ENCODE results near the gene FANCB. TPM values are rescaled to one million over a fixed set of nuclear protein-coding genes. Genes with fewer than 3 reads are reported as not detected.

Gene FANCB
- total RNA-seq: 8.4 and 17.3 TPM in 2 replicates

GRCh38 chrX:14872851-14873675, at the start of gene FANCB, which contains the start of gene MOSPD2:
Gene FANCB, minus strand, starts transcription at chrX:14873069. Its CDS starts 7,559 bp downstream, at chrX:14865510.
Gene MOSPD2, plus strand, starts transcription at chrX:14873421. Its CDS starts 108 bp downstream, at chrX:14873529.
- TF ChIP-seq CTCF (IDR thresholded peaks at IDR 0.05; ENCODE audit: insufficient read depth, low read depth, low read length): no peak

DNA sequence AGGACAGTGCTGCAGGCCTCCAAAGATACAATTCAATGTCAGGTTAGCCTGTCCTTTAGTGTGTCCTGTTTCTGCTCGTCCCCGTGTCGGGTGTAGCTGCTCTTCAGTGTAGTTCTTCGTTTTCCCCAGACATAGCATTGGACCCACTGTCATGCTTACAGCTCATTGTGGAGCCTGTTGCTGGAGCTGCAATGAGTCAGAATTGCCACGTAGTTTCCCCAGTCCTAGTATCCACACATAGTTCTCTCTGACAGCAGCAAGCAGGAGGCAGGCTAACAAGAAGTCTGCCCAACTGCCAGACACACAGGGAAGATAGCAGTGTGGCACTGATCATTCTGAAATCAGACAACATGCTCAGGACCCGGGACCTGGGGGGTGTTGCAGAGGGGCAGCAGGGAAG, 49.6 kb upstream of the FANCB start:
- no peak overlapping the region for H3K4me3 ChIP-seq (ENCODE audit: low read depth, low read length)
- TF ChIP-seq CTCF (IDR thresholded peaks at IDR 0.05; ENCODE audit: insufficient read depth, low read depth, low read length): no peak
- peak; percentile 84 for DNase-seq (ENCODE audit: low read depth)

More at GRCh38 chrX:14872851-14873675, at the start of gene FANCB, which contains the start of gene MOSPD2:
- DNase-seq (ENCODE audit: low read depth): peak; percentile 95
- peak within 1 kb of the TSS; percentile 86 for H3K4me3 ChIP-seq (ENCODE audit: low read depth, low read length)

GRCh38 chrX:14920196-14920595, 47.3 kb upstream of the FANCB start:
- no peak for DNase-seq (ENCODE audit: low read depth)
- no peak for TF ChIP-seq CTCF (IDR thresholded peaks at IDR 0.05; ENCODE audit: insufficient read depth, low read depth, low read length)
- no peak overlapping the region for H3K4me3 ChIP-seq (ENCODE audit: low read depth, low read length)

DNA sequence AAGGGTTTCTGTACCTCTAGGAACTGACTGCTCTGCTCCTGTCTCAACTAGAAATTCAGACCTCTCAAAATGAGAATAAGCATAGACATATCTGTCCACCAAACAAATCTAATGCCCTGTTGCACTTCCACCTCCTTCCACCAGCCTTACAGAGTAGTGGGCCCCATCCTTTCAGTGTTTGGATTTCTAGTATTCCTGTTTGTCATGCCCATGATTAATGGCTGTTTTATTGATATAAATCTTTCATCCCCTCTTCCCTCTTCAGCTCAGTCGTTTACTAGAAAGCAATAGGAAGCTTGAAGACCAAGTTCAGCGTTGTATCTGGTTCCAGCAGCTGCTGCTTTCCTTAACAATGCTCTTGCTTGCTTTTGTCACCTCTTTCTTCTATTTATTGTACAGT, 46.5 kb upstream of the FANCB start:
- DNase-seq (ENCODE audit: low read depth): no peak
- H3K4me3 ChIP-seq (ENCODE audit: low read depth, low read length): no peak overlapping the region
- TF ChIP-seq CTCF (IDR thresholded peaks at IDR 0.05; ENCODE audit: insufficient read depth, low read depth, low read length): no peak

GRCh38 chrX:14916017-14916674, 43.3 kb upstream of the FANCB start:
- TF ChIP-seq CTCF (IDR thresholded peaks at IDR 0.05; ENCODE audit: insufficient read depth, low read depth, low read length): no peak
- peak; percentile 63 for DNase-seq (ENCODE audit: low read depth)
- H3K4me3 ChIP-seq (ENCODE audit: low read depth, low read length): no peak overlapping the region

- no peak for DNase-seq (ENCODE audit: low read depth)
- no peak for TF ChIP-seq CTCF (IDR thresholded peaks at IDR 0.05; ENCODE audit: insufficient read depth, low read depth, low read length)
- no peak overlapping the region for H3K4me3 ChIP-seq (ENCODE audit: low read depth, low read length)
These were observed 42.7 kb upstream of the FANCB start for GRCh38 chrX:14915596-14915995.
